HepG2 (cell line): ENCODE results near the gene IGFN1.

Source experiments
- CTCF ChIP-seq: sonication (generic); formaldehyde crosslinking; IDR thresholded peaks from 2 replicates; pipeline ENCODE4 v1.5.0; 2020; ENCODE audit warnings: mild to moderate bottlenecking, missing genetic modification reagents, moderate library complexity
- ELF4 ChIP-seq: sonication (generic); formaldehyde crosslinking; IDR thresholded peaks from 2 replicates; pipeline ENCODE4 v1.5.0; 2020; ENCODE audit warnings: missing genetic modification reagents, mild to moderate bottlenecking, moderate library complexity, borderline replicate concordance
- PRDM15 ChIP-seq: sonication (generic); formaldehyde crosslinking; IDR thresholded peaks from 2 replicates; pipeline ENCODE4 v1.4.0; 2020; ENCODE audit warnings: missing genetic modification reagents
- ZNF710 ChIP-seq: sonication (generic); formaldehyde crosslinking; IDR thresholded peaks from 2 replicates; pipeline ENCODE4 v1.5.0; 2020; ENCODE audit warnings: mild to moderate bottlenecking, missing genetic modification reagents, borderline replicate concordance

- TF ChIP-seq ZNF710 (CRISPR knock-in tag) = no peak
- TF ChIP-seq PRDM15 (CRISPR knock-in tag) = no peak
- TF ChIP-seq ELF4 (CRISPR knock-in tag) = no peak
- no peak for TF ChIP-seq CTCF
These were observed 69.6 kb downstream of the IGFN1 start for GRCh38 chr1:201260236-201260590.
